Osteoblast (primary cell): ENCODE results near the gene GLOD5. TPM values are rescaled to one million over a fixed set of nuclear protein-coding genes. Genes with fewer than 3 reads are reported as not detected.

Experiments
- DNase-seq: peaks from one replicate; pipeline ENCODE4 v3.0.0; 2011; ENCODE audit warnings: low spot score, mixed read lengths; ENCODE audit not compliant: insufficient read length; ENCODE audit errors: missing footprints
- H2AFZ ChIP-seq: 2 replicates; pipeline ENCODE4 v1.6.0; 2011; ENCODE audit warnings: mild to moderate bottlenecking, low read length
- H3K27ac ChIP-seq: 2 replicates; pipeline ENCODE4 v1.5.1; 2011; ENCODE audit warnings: mild to moderate bottlenecking, low read depth, low read length, moderate library complexity
- H3K27me3 ChIP-seq: 2 replicates; pipeline ENCODE4 v1.6.0; 2012; ENCODE audit warnings: mild to moderate bottlenecking, control low read depth, inconsistent platforms, low read length, moderate library complexity; ENCODE audit not compliant: insufficient read depth
- H3K36me3 ChIP-seq: 2 replicates; pipeline ENCODE4 v1.5.1; 2011; ENCODE audit warnings: mild to moderate bottlenecking, low read length, control low read depth, moderate library complexity; ENCODE audit not compliant: insufficient read depth
- H3K4me1 ChIP-seq: 2 replicates; pipeline ENCODE4 v1.5.1; 2011; ENCODE audit warnings: mild to moderate bottlenecking, low read length, control low read depth, moderate library complexity; ENCODE audit not compliant: insufficient read depth
- H3K4me2 ChIP-seq: 2 replicates; pipeline ENCODE4 v1.6.0; 2011; ENCODE audit warnings: mild to moderate bottlenecking, low read length; ENCODE audit not compliant: insufficient read depth
- H3K4me3 ChIP-seq: fragments of 200-600 bp; sonication (generic); 3 replicates; pipeline ENCODE4 v1.5.1; 2012; ENCODE audit warnings: mild to moderate bottlenecking, low read length, inconsistent platforms; ENCODE audit not compliant: insufficient read depth
- H3K79me2 ChIP-seq: 2 replicates; pipeline ENCODE4 v1.6.0; 2012; ENCODE audit warnings: mild to moderate bottlenecking, low read length, control low read depth, inconsistent platforms; ENCODE audit not compliant: insufficient read depth
- H3K9me3 ChIP-seq: 2 replicates; pipeline ENCODE4 v1.5.1; 2011; ENCODE audit warnings: low read depth, low read length, control low read depth
- H4K20me1 ChIP-seq: 2 replicates; pipeline ENCODE4 v1.6.0; 2012; ENCODE audit warnings: mild to moderate bottlenecking, low read length, control low read depth; ENCODE audit not compliant: insufficient read depth
- CTCF ChIP-seq: IDR thresholded peaks from 2 replicates; pipeline ENCODE4 v1.5.1; 2011; ENCODE audit warnings: mild to moderate bottlenecking, low read depth, low read length, moderate library complexity; ENCODE audit errors: extremely low read depth
- total RNA-seq: library from RNA; depleted of rRNA; stranded (reverse); fragments of >200 nt; gene quantifications from 2 replicates; pipeline ENCODE4 v1.2.3, GENCODE V29; 2012

GLOD5 gene
- total RNA-seq, 1 donor: not detected

- peak; percentile 62 for DNase-seq
- Histone ChIP-seq H3K27ac (no peak overlapping the region), H2AFZ (no peak overlapping the region), H3K9me3 (no peaks in the 10 kb centered on the region), H3K79me2 (no peaks in the 10 kb centered on the region), H3K4me3 (no peak overlapping the region), H3K36me3 (no peaks in the 10 kb centered on the region), H3K4me2 (no peak overlapping the region), H3K27me3 (no peaks in the 10 kb centered on the region), H3K4me1 (no peaks in the 10 kb centered on the region), H4K20me1 (no peaks in the 10 kb centered on the region)
- no peak for TF ChIP-seq CTCF
These were observed 20.2 kb downstream of the GLOD5 start for GRCh38 chrX:48781705-48782104.

- no peaks in the 10 kb centered on the region for H3K27me3 ChIP-seq
- no peak overlapping the region for H3K4me2 ChIP-seq
- no peaks in the 10 kb centered on the region for H4K20me1 ChIP-seq
- no peak for DNase-seq
- no peaks in the 10 kb centered on the region for H3K36me3 ChIP-seq
- no peaks in the 10 kb centered on the region for H3K9me3 ChIP-seq
- H3K79me2 ChIP-seq: no peaks in the 10 kb centered on the region
- TF ChIP-seq CTCF: no peak
- no peak overlapping the region for H3K4me3 ChIP-seq
- no peak overlapping the region for H3K27ac ChIP-seq
- no peak overlapping the region for H2AFZ ChIP-seq
- H3K4me1 ChIP-seq: no peaks in the 10 kb centered on the region
These were observed 20.7 kb downstream of the GLOD5 start for GRCh38 chrX:48782216-48782615.

GRCh38 chrX:48782795-48783194 lies 21.2 kb downstream of the GLOD5 start:
- H3K4me3 ChIP-seq: no peak overlapping the region
- H3K27me3 ChIP-seq: no peaks in the 10 kb centered on the region
- H2AFZ ChIP-seq: no peak overlapping the region
- no peak overlapping the region for H3K4me2 ChIP-seq
- DNase-seq: no peak
- no peak for TF ChIP-seq CTCF
- no peaks in the 10 kb centered on the region for H3K36me3 ChIP-seq
- no peaks in the 10 kb centered on the region for H3K79me2 ChIP-seq
- H3K27ac ChIP-seq: no peak overlapping the region
- H3K4me1 ChIP-seq: no peaks in the 10 kb centered on the region
- no peaks in the 10 kb centered on the region for H4K20me1 ChIP-seq
- H3K9me3 ChIP-seq: no peaks in the 10 kb centered on the region

- no peaks in the 10 kb centered on the region for H3K36me3 ChIP-seq
- H3K4me3 ChIP-seq: no peak overlapping the region
- no peaks in the 10 kb centered on the region for H3K9me3 ChIP-seq
- H3K27ac ChIP-seq: no peak overlapping the region
- no peaks in the 10 kb centered on the region for H3K4me1 ChIP-seq
- no peak overlapping the region for H2AFZ ChIP-seq
- H3K79me2 ChIP-seq: no peaks in the 10 kb centered on the region
- no peak for TF ChIP-seq CTCF
- no peak overlapping the region for H3K4me2 ChIP-seq
- H4K20me1 ChIP-seq: no peaks in the 10 kb centered on the region
- no peaks in the 10 kb centered on the region for H3K27me3 ChIP-seq
- no peak for DNase-seq
These were observed 23.2 kb downstream of the GLOD5 start for GRCh38 chrX:48784726-48785125.
